HepG2 (cell line): ENCODE data around the gene TAF1D. TPM values are rescaled to one million over a fixed set of nuclear protein-coding genes. Genes with fewer than 3 reads are reported as not detected.
A peak's percentile ranks its signal among the peaks of the same experiment; 100 is the strongest.

ENCODE experiments used
- ATAC-seq: fragments of 200-7000 bp; cut with Tn5 transposase; 3 replicates; pipeline ENCODE4 v1.9.1; 2020; ENCODE audit warnings: mild to moderate bottlenecking, moderate library complexity
- BruUV-seq: library from RNA; stranded (reverse); fragments of 400-500 nt; replicated peaks from 2 replicates; lab custom pipeline; 2021; lab: Mats Ljungman, UMichigan
- CTCF ChIA-PET: fragments of 300-600 bp; formaldehyde crosslinking; extraction: SDS; loops from one replicate; lab custom pipeline; 2021; ENCODE audit warnings: low total read pairs, inconsistent platforms, low intra/inter-chr PET ratio; lab: Yijun Ruan, JAX
- POLR2A ChIA-PET: fragments of 350-600 bp; sonication (Branson Sonifier 250); formaldehyde crosslinking; loops from one replicate; lab custom pipeline; 2020; ENCODE audit warnings: antibody characterized with exemption, inconsistent platforms; lab: Yijun Ruan, JAX
- DNase-seq: peaks from one replicate; pipeline ENCODE4 v3.0.0-alpha.2; 2015; ENCODE audit warnings: low spot score
- FAIRE-seq: peaks from 3 replicates; lab custom pipeline; 2011; peaks lifted over from hg19 to GRCh38; lab: Jason Lieb, UNC
- H2AFZ ChIP-seq: one replicate; pipeline ENCODE4 v1.6.1; 2011; ENCODE audit warnings: low read length, inconsistent platforms
- H3K27ac ChIP-seq: fragments of 300-600 bp; 3 replicates; pipeline ENCODE4 v1.8.0; 2011; ENCODE audit warnings: mixed run types, mild to moderate bottlenecking, mixed read lengths, low read length, inconsistent platforms; ENCODE audit not compliant: insufficient read depth; ENCODE audit errors: extremely low read length
- H3K27me3 ChIP-seq, 2 experiments: fragments of 200-600 bp in 1 of 2; 2 replicates in 1 of 2; 3 replicates in 1 of 2; pipeline versions ENCODE4 v1.6.0 to v1.8.0; 2011; ENCODE audit warnings: low read length in 2 of 2, mild to moderate bottlenecking in 2 of 2, moderate library complexity in 2 of 2, inconsistent platforms in 1 of 2; ENCODE audit not compliant: insufficient read depth in 2 of 2, control insufficient read depth in 1 of 2
- H3K36me3 ChIP-seq, 2 experiments: fragments of 200-600 bp in 1 of 2; replicated peaks in 1 of 2; 2 replicates in 1 of 2; 3 replicates in 1 of 2; pipeline versions ENCODE4 v1.5.1 to v1.8.0; 2011; ENCODE audit warnings: low read length in 2 of 2, inconsistent platforms in 1 of 2; ENCODE audit not compliant: insufficient read depth in 2 of 2, control insufficient read depth in 1 of 2
- H3K4me1 ChIP-seq: 2 replicates; pipeline ENCODE4 v1.5.1; 2012; ENCODE audit warnings: low read length, inconsistent platforms; ENCODE audit not compliant: insufficient read depth
- H3K4me2 ChIP-seq: 2 replicates; pipeline ENCODE4 v1.6.0; 2011; ENCODE audit warnings: low read depth, low read length, inconsistent platforms
- H3K4me3 ChIP-seq, 3 experiments: fragments of 200-600 bp in 1 of 3; sonication (generic), shearing (Covaris generic) in 1 of 3; replicated peaks in 1 of 3; 2 replicates each; pipeline ENCODE4 v1.5.1; 2011 to 2016; ENCODE audit warnings: low read length in 3 of 3, inconsistent platforms in 2 of 3, low read depth in 2 of 3, mild to moderate bottlenecking in 2 of 3, control low read depth in 1 of 3, mixed read lengths in 1 of 3; ENCODE audit not compliant: insufficient read depth in 1 of 3
- H3K79me2 ChIP-seq: one replicate; pipeline ENCODE4 v1.6.1; 2011; ENCODE audit warnings: low read length, inconsistent platforms; ENCODE audit not compliant: insufficient read depth
- H3K9ac ChIP-seq: 2 replicates; pipeline ENCODE4 v1.6.0; 2011; ENCODE audit warnings: mild to moderate bottlenecking, low read depth, low read length, inconsistent platforms; ENCODE audit not compliant: insufficient read depth
- H3K9me3 ChIP-seq: 2 replicates; pipeline ENCODE4 v1.5.1; 2012; ENCODE audit warnings: mild to moderate bottlenecking, low read length
- H4K20me1 ChIP-seq: 2 replicates; pipeline ENCODE4 v1.6.0; 2011; ENCODE audit warnings: inconsistent platforms, mild to moderate bottlenecking, low read length, moderate library complexity; ENCODE audit not compliant: insufficient read depth
- AKAP8 ChIP-seq: sonication (generic); formaldehyde crosslinking; IDR thresholded peaks from 2 replicates; pipeline ENCODE4 v1.5.1; 2020; ENCODE audit warnings: mild to moderate bottlenecking, missing genetic modification reagents
- ARHGAP35 ChIP-seq: sonication (generic); formaldehyde crosslinking; IDR thresholded peaks from 2 replicates; pipeline ENCODE4 v1.9.0; 2022; ENCODE audit warnings: mild to moderate bottlenecking, inconsistent platforms, moderate library complexity, missing genetic modification reagents, borderline replicate concordance
- HBP1 ChIP-seq: IDR thresholded peaks from 2 replicates; pipeline ENCODE4 v1.6.1; 2016; ENCODE audit warnings: low read depth, control low read depth
- KDM5B ChIP-seq: sonication (generic); formaldehyde crosslinking; IDR thresholded peaks from 2 replicates; pipeline ENCODE4 v1.4.0; 2020; ENCODE audit warnings: missing genetic modification reagents, mild to moderate bottlenecking, borderline replicate concordance
- LBX2 ChIP-seq: sonication (generic); formaldehyde crosslinking; IDR thresholded peaks from 2 replicates; pipeline ENCODE4 v1.5.0; 2020; ENCODE audit warnings: missing genetic modification reagents, mild to moderate bottlenecking, borderline replicate concordance
- NCOA2 ChIP-seq: sonication (generic); formaldehyde crosslinking; IDR thresholded peaks from 2 replicates; pipeline ENCODE4 v1.8.0; 2022; ENCODE audit warnings: inconsistent platforms
- NR3C1 ChIP-seq: sonication (generic); formaldehyde crosslinking; IDR thresholded peaks from 2 replicates; pipeline ENCODE4 v1.4.0; 2020; ENCODE audit warnings: missing genetic modification reagents
- SAFB2 ChIP-seq: sonication (generic); formaldehyde crosslinking; IDR thresholded peaks from 2 replicates; pipeline ENCODE4 v1.5.1; 2020; ENCODE audit warnings: missing genetic modification reagents, low read depth, mild to moderate bottlenecking, borderline replicate concordance
- SNAI1 ChIP-seq: sonication (generic); formaldehyde crosslinking; IDR thresholded peaks from 2 replicates; pipeline ENCODE4 v1.5.0; 2020; ENCODE audit warnings: mild to moderate bottlenecking, missing genetic modification reagents, borderline replicate concordance
- TAF1 ChIP-seq: sonication (generic); formaldehyde crosslinking; IDR thresholded peaks from 2 replicates; pipeline ENCODE4 v1.4.0; 2020; ENCODE audit warnings: missing genetic modification reagents
- TBX2 ChIP-seq: sonication (generic); formaldehyde crosslinking; IDR thresholded peaks from 2 replicates; pipeline ENCODE4 v1.5.0; 2020; ENCODE audit warnings: missing genetic modification reagents, mild to moderate bottlenecking, borderline replicate concordance
- THAP8 ChIP-seq: sonication (generic); formaldehyde crosslinking; IDR thresholded peaks from 2 replicates; pipeline ENCODE4 v1.5.1; 2020; ENCODE audit warnings: missing genetic modification reagents, mild to moderate bottlenecking, borderline replicate concordance
- ZBTB38 ChIP-seq: sonication (generic); formaldehyde crosslinking; IDR thresholded peaks from 2 replicates; pipeline ENCODE4 v1.5.1; 2020; ENCODE audit warnings: mild to moderate bottlenecking, missing genetic modification reagents
- ZC3H4 ChIP-seq: sonication (generic); formaldehyde crosslinking; IDR thresholded peaks from 2 replicates; pipeline ENCODE4 v1.4.0; 2020; ENCODE audit warnings: missing genetic modification reagents, borderline replicate concordance
- ZMYM4 ChIP-seq: sonication (generic); formaldehyde crosslinking; IDR thresholded peaks from 2 replicates; pipeline ENCODE4 v1.8.1; 2023; ENCODE audit warnings: mild to moderate bottlenecking, missing genetic modification reagents
- ZNF207 ChIP-seq: fragments of 450-650 bp; IDR thresholded peaks from 2 replicates; pipeline ENCODE4 v1.6.1; 2016; ENCODE audit warnings: antibody characterized with exemption, borderline replicate concordance
- ZNF256 ChIP-seq: sonication (generic); formaldehyde crosslinking; conservative IDR thresholded peaks from 2 replicates; pipeline ENCODE4 v1.4.0; 2020; ENCODE audit warnings: missing genetic modification reagents
- ZNF3 ChIP-seq: IDR thresholded peaks from 2 replicates; pipeline ENCODE4 v1.7.0; 2017; ENCODE audit warnings: inconsistent platforms
- ZNF331 ChIP-seq: sonication (generic); formaldehyde crosslinking; IDR thresholded peaks from 2 replicates; pipeline ENCODE4 v1.4.0; 2020; ENCODE audit warnings: missing genetic modification reagents
- ZNF33A ChIP-seq: sonication (generic); formaldehyde crosslinking; IDR thresholded peaks from 2 replicates; pipeline ENCODE4 v1.5.1; 2020; ENCODE audit warnings: missing genetic modification reagents, mild to moderate bottlenecking, moderate library complexity, borderline replicate concordance
- ZNF572 ChIP-seq: sonication (generic); formaldehyde crosslinking; IDR thresholded peaks from 2 replicates; pipeline ENCODE4 v1.5.1; 2020; ENCODE audit warnings: mild to moderate bottlenecking, missing genetic modification reagents
- ZNF616 ChIP-seq: sonication (generic); formaldehyde crosslinking; IDR thresholded peaks from 2 replicates; pipeline ENCODE4 v1.5.0; 2020; ENCODE audit warnings: low read depth, mild to moderate bottlenecking, missing genetic modification reagents
- WGBS: methylation state at CpG from one replicate; pipeline ENCODE4 v1.1.6; 2017; ENCODE audit warnings: low lambda C conversion rate; 5-methylcytosine and 5-hydroxymethylcytosine counted together
- in situ Hi-C: cut with HindIII; loops from 2 replicates; pipeline ENCODE4 v1.10.0; 2017; ENCODE audit warnings: low pct_unique_long_range_greater_than_20kb; ENCODE audit not compliant: extremely low pct_ligation_motif_present
- intact Hi-C: fragments of 100-400 bp; cut with micrococcal nuclease; formaldehyde crosslinking; loops from one replicate; pipeline ENCODE4 v1.10.0; 2022; ENCODE audit not compliant: unreplicated experiment
- polyA plus RNA-seq, 8 experiments: library from polyadenylated mRNA; depleted of rRNA in 3 of 8; stranded (reverse) in 7 of 8; unstranded in 1 of 8; fragments of >200 nt; fragmentation: Illumina TruSeq in 4 of 8; extraction: Trizol in 4 of 8; gene quantifications; 2 replicates each; pipeline versions ENCODE4 v1.2.1 to v1.2.3, GENCODE V29; 2011 to 2016; ENCODE audit warnings: low read depth in 4 of 8, missing spikeins in 1 of 8, mixed read lengths in 1 of 8; ENCODE audit not compliant: insufficient read depth in 1 of 8
- total RNA-seq, 5 experiments: library from RNA; depleted of rRNA; stranded (reverse); fragments of >200 nt; fragmentation: Illumina TruSeq; extraction: Trizol; gene quantifications; 2 replicates each; pipeline ENCODE4 v1.2.3, GENCODE V29; 2016; ENCODE audit warnings: low read depth in 1 of 5

TAF1D gene
- total and polyA plus RNA-seq, 2 of the 13 experiments (the other 11 are each of a cell fraction or from before 2014, with no cell fraction given): 132 to 207 TPM

- TF ChIP-seq KDM5B (CRISPR knock-in tag) (peak; percentile 38; the same call in 1 of the 2 replicates), ZBTB38 (peak; percentile 80; the same call in 1 of the 2 replicates), AKAP8 (CRISPR knock-in tag) (no peak), ZNF572 (CRISPR knock-in tag) (0 out of 2 replicates have a peak, but pooled peaks have one; percentile 66), THAP8 (0 out of 2 replicates have a peak, but pooled peaks have one; percentile 31)
Observed at GRCh38 chr11:93743291-93743690, 2.0 kb upstream of the TAF1D start (continued).

- ChIA-PET CTCF (no interaction called here), POLR2A (interaction anchor here (0.7 to 5.4 kb wide), 36 partner anchors 9 to 771 kb away, joined by 3 to 114 read pairs (median 4); partner anchors contain the start of genes ANKRD49, C11orf97, CEP295 and MED17)
- Histone ChIP-seq H3K4me2 (peak overlapping the region; percentile 81), H4K20me1 (peaks cover 33% of the 10 kb centered on the region), H3K36me3 (peaks cover 4 to 25% of the 10 kb centered on the region in 2 experiments; a peak in 3 of 5 replicates), H3K9ac (peak overlapping the region; percentile 100), H3K27ac (peak overlapping the region; percentile 100), H2AFZ (no peak overlapping the region), H3K4me1 (peaks cover 57% of the 10 kb centered on the region), H3K4me3 (peak overlapping the region; percentile 79 to 90 (median 85)), H3K27me3 (peaks cover 0 to 2% of the 10 kb centered on the region in 2 experiments; a peak in 2 of 5 replicates), H3K79me2 (peaks cover 85% of the 10 kb centered on the region), H3K9me3 (no peaks in the 10 kb centered on the region)
- FAIRE-seq (peak; percentile 81), DNase-seq (peak; percentile 95), ATAC-seq (peak; percentile 69)
- WGBS: 2% methylated on average over 7 of the region's 8 CpGs
- in situ Hi-C loops: loop anchor here (5.0 kb wide), 1 partner anchor 40 kb away; the partner anchor contains the start of gene MED17
- intact Hi-C loops: loop anchor here (1.0 kb wide), 1 partner anchor 42 kb away; the partner anchor contains the start of gene MED17
- TSS peak; percentile 87 for BruUV-seq
- TF ChIP-seq ZNF331 (CRISPR knock-in tag) (0 out of 2 replicates have a peak, but pooled peaks have one; percentile 2), ARHGAP35 (no peak), ZNF3 (CRISPR knock-in tag) (no peak), NR3C1 (CRISPR knock-in tag) (no peak), ZMYM4 (CRISPR knock-in tag) (no peak), TAF1 (CRISPR knock-in tag) (no peak; the same call in 1 of the 2 replicates), LBX2 (CRISPR knock-in tag) (no peak), NCOA2 (no peak), HBP1 (CRISPR knock-in tag) (peak; percentile 48), SAFB2 (CRISPR knock-in tag) (peak; percentile 16; the same call in 1 of the 2 replicates), ZNF616 (CRISPR knock-in tag) (no peak), TBX2 (peak; percentile 87), ZNF207 (no peak), SNAI1 (CRISPR knock-in tag) (peak; percentile 47; the same call in 1 of the 2 replicates), ZC3H4 (CRISPR knock-in tag) (no peak), ZNF33A (no peak), ZNF256 (no peak)
Observed at GRCh38 chr11:93741882-93742226, 559 bp upstream of the TAF1D start.
